Glomerular visceral epithelial cell (primary cell): ENCODE measurements around the gene TYMP.

Experiments used
- DNase-seq: peaks from one replicate; pipeline ENCODE4 v3.0.0-alpha.2; 2016; ENCODE audit errors: extremely low spot score

The TYMP gene

GRCh38 chr22:50505776-50506610, 23.8 kb downstream of the TYMP start:
- DNase-seq: no peak

GRCh38 chr22:50505276-50505775, 24.5 kb downstream of the TYMP start:
- no peak for DNase-seq

- DNase-seq: no peak
These were observed 25.2 kb downstream of the TYMP start for GRCh38 chr22:50504369-50505211.

- no peak for DNase-seq
These were observed 26.2 kb downstream of the TYMP start for GRCh38 chr22:50503475-50504145.

GRCh38 chr22:50502628-50503474, 27.0 kb downstream of the TYMP start:
- DNase-seq: no peak

- no peak for DNase-seq
These were observed 27.7 kb downstream of the TYMP start for GRCh38 chr22:50502096-50502495.

GRCh38 chr22:50500452-50500851, 29.4 kb downstream of the TYMP start:
- DNase-seq: no peak

GRCh38 chr22:50498322-50498890, 31.4 kb downstream of the TYMP start:
- peak; percentile 72 for DNase-seq

GRCh38 chr22:50497093-50497492, 32.7 kb downstream of the TYMP start:
- DNase-seq: no peak

GRCh38 chr22:50490531-50491308, 39.1 kb downstream of the TYMP start:
- DNase-seq: no peak

GRCh38 chr22:50489363-50490243, 40.2 kb downstream of the TYMP start:
- DNase-seq: no peak

- DNase-seq: no peak
These were observed 40.9 kb downstream of the TYMP start for GRCh38 chr22:50488886-50489285.

- no peak for DNase-seq
These were observed 41.7 kb downstream of the TYMP start for GRCh38 chr22:50488006-50488677.

GRCh38 chr22:50487290-50488005, 42.4 kb downstream of the TYMP start:
- DNase-seq: no peak

- peak; percentile 69 for DNase-seq
These were observed 43.1 kb downstream of the TYMP start, which contains the start of gene MIOX for GRCh38 chr22:50486561-50487289. MIOX (plus strand) TSS chr22:50486859; CDS start chr22:50486898, 39 bp downstream.

GRCh38 chr22:50485221-50486131, 44.3 kb downstream of the TYMP start:
- DNase-seq: no peak
